OCI-LY1 (cell line): ENCODE measurements around the gene NLRP1.

Experiments
- H2AFZ ChIP-seq: fragments of 200-600 bp; sonication (generic), shearing (Covaris generic); 2 replicates; pipeline ENCODE4 v1.6.0; 2014; ENCODE audit warnings: antibody characterized with exemption, mild to moderate bottlenecking, low read length
- H3F3A ChIP-seq: fragments of 200-600 bp; sonication (generic), shearing (Covaris generic); 2 replicates; pipeline ENCODE4 v1.6.0; 2014; ENCODE audit warnings: mild to moderate bottlenecking, antibody characterized with exemption, low read length, moderate library complexity; ENCODE audit not compliant: insufficient read depth
- H3K27ac ChIP-seq: fragments of 200-600 bp; sonication (generic); 2 replicates; pipeline ENCODE4 v1.5.1; 2014; ENCODE audit warnings: low read length, mixed run types, mild to moderate bottlenecking, low read depth; ENCODE audit not compliant: poor library complexity, severe bottlenecking
- H3K27me3 ChIP-seq: fragments of 200-600 bp; sonication (generic); 2 replicates; pipeline ENCODE4 v1.6.0; 2014; ENCODE audit warnings: antibody characterized with exemption, mild to moderate bottlenecking, low read length, moderate library complexity; ENCODE audit not compliant: insufficient read depth
- H3K36me3 ChIP-seq: fragments of 200-600 bp; sonication (generic); 2 replicates; pipeline ENCODE4 v1.6.1; 2014; ENCODE audit warnings: mild to moderate bottlenecking, antibody characterized with exemption, low read length, moderate library complexity, mixed read lengths; ENCODE audit not compliant: insufficient read depth
- H3K4me1 ChIP-seq: fragments of 200-600 bp; sonication (generic); 2 replicates; pipeline ENCODE4 v1.5.1; 2014; ENCODE audit warnings: mild to moderate bottlenecking, low read length, moderate library complexity; ENCODE audit not compliant: insufficient read depth, severe bottlenecking
- H3K4me2 ChIP-seq: fragments of 200-600 bp; sonication (generic), shearing (Covaris generic); 2 replicates; pipeline ENCODE4 v1.6.1; 2014; ENCODE audit warnings: low read length
- H3K4me3 ChIP-seq: fragments of 200-600 bp; sonication (generic); 2 replicates; pipeline ENCODE4 v1.5.1; 2014; ENCODE audit warnings: low read length, low read depth, mild to moderate bottlenecking, mixed read lengths; ENCODE audit not compliant: poor library complexity, severe bottlenecking
- H3K79me2 ChIP-seq: fragments of 200-600 bp; shearing (Covaris generic); 2 replicates; pipeline ENCODE4 v1.6.1; 2016; ENCODE audit warnings: mixed run types, low read length, mixed read lengths; ENCODE audit not compliant: insufficient read depth
- H3K9ac ChIP-seq: fragments of 200-600 bp; sonication (generic), shearing (Covaris generic); 2 replicates; pipeline ENCODE4 v1.6.1; 2014; ENCODE audit warnings: mild to moderate bottlenecking, low read length, mixed read lengths
- H3K9me2 ChIP-seq: fragments of 200-600 bp; sonication (generic), shearing (Covaris generic); 2 replicates; pipeline ENCODE4 v1.6.1; 2014; ENCODE audit warnings: low read depth, mild to moderate bottlenecking, low read length, mixed read lengths
- H3K9me3 ChIP-seq: fragments of 200-600 bp; shearing (Covaris generic); 2 replicates; pipeline ENCODE4 v1.6.1; 2014; ENCODE audit warnings: low read length, mixed read lengths
- H4K20me1 ChIP-seq: fragments of 200-600 bp; sonication (generic), shearing (Covaris generic); 2 replicates; pipeline ENCODE4 v1.6.0; 2016; ENCODE audit warnings: mild to moderate bottlenecking, low read length; ENCODE audit not compliant: insufficient read depth
- EZH2 ChIP-seq: fragments of 200-600 bp; sonication (generic), shearing (Covaris generic); IDR thresholded peaks from 2 replicates; pipeline ENCODE4 v1.8.0; 2017; ENCODE audit warnings: borderline replicate concordance, mixed run types, mild to moderate bottlenecking, antibody characterized with exemption, low read length, moderate library complexity, mixed read lengths
- TF ChIP-seq, protein P1 (sequence below): fragments of 200-600 bp; sonication (generic), shearing (Covaris generic); IDR thresholded peaks from 2 replicates; pipeline ENCODE4 v1.5.1; 2017; ENCODE audit warnings: mild to moderate bottlenecking, antibody characterized with exemption, low read length, moderate library complexity, mixed read lengths

NLRP1 gene

DNA sequence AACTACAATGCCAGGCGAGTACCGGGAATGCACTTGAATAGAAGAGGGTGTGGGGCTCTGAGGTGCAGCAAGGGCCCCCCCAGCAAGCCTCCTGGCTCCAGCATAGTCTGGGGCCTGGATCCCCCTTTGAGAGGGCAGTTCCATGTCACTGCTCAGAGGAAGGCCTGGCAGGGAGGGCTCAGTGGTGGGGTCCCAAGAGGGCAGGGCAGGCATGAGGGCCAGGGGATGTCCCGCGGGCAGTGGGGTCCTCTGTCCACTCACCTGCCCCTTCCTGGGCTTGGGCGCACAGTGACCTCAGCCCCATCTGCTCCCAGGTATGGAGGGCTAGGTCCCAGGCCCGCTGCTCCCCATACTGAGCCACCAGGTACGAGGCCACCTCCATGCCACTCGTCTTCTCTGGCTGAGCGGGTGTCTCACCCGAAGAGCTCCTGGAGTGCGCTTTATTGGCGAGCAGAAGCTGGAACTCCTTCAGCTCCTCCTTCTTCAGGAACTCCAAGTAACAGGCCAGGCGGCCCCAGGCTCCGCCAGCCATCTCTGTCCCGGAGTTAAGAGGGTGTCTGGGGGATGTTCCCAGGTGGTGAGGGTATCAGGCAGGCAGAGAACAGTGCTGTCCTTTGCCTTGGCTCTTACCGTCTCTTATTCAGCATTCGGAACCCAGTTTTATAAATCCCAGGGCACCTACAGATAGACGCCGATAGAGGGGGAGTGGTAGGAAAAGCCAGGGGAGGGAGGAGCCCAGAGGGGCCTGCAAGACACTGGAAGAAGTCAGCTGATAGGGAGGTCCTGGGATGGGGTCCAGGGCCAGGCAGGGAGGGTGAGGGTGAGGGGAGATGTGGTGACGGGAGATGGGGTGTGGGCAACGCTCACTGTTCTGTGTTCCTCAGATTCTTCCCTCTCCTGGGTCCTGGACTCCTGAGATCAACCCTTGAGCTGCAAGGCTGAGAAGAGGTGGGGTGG is 605 bp downstream of the NLRP1 start:
- Histone ChIP-seq H3K4me2 (peak overlapping the region; percentile 59), H3K9me3 (no peaks in the 10 kb centered on the region), H3K9ac (peak overlapping the region; percentile 60), H2AFZ (no peak overlapping the region), H3K4me1 (peaks cover 28% of the 10 kb centered on the region), H3K27ac (peak overlapping the region; percentile 35), H3K79me2 (no peaks in the 10 kb centered on the region), H3F3A (no peaks in the 10 kb centered on the region), H3K4me3 (peak overlapping the region; percentile 57), H3K27me3 (no peaks in the 10 kb centered on the region), H4K20me1 (no peaks in the 10 kb centered on the region), H3K9me2 (no peaks in the 10 kb centered on the region), H3K36me3 (peaks cover 33% of the 10 kb centered on the region)
- TF ChIP-seq, protein P1, sequence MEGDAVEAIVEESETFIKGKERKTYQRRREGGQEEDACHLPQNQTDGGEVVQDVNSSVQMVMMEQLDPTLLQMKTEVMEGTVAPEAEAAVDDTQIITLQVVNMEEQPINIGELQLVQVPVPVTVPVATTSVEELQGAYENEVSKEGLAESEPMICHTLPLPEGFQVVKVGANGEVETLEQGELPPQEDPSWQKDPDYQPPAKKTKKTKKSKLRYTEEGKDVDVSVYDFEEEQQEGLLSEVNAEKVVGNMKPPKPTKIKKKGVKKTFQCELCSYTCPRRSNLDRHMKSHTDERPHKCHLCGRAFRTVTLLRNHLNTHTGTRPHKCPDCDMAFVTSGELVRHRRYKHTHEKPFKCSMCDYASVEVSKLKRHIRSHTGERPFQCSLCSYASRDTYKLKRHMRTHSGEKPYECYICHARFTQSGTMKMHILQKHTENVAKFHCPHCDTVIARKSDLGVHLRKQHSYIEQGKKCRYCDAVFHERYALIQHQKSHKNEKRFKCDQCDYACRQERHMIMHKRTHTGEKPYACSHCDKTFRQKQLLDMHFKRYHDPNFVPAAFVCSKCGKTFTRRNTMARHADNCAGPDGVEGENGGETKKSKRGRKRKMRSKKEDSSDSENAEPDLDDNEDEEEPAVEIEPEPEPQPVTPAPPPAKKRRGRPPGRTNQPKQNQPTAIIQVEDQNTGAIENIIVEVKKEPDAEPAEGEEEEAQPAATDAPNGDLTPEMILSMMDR: no peak
- no peak for TF ChIP-seq EZH2

DNA sequence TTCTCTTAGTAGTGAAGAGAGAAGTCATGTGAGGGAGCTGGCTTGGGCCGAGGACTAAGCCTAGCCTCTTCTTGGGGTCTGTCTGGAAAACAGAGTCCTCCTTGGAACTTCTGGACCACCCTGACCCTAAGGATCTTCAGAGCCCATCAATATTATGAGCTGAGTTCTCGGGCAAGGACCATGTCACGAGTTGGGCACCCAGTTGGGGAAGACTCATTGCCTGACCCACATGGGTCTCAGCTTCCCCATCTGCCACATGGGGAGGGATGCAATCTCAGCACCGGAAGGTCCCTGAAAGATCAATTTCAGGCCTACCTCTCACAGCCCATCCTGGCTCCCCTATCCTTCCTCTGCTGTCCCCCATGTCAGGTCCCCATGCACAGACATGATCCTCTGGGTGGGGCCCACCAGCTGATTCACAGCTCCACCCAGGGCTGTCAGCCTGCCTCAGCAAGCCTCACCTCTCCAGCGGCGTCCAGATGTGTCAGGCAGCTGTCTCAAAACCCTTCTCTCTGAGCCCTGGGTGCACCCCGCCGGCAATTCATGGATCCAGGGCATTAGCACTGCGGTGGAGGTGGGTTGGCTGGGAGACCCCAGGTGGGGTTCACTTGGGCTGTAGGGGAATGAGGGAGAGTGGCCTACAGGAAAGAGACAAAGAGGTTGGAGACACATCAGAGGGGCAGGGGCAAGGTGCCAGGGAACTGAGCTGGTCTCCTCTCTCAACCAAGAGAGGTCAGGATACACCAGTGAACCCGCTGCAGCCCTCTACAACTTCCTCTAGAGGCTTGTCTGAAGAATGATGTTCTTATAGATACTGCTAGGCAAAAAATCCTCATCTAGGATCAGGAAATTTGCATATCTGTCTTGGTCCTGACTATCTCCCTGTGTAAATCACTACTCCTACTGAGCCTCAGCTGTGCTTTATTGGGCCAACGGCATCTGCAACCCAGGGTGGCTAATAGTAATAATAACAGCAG is 1.8 kb downstream of the NLRP1 start:
- H2AFZ ChIP-seq: no peak overlapping the region
- TF ChIP-seq EZH2: no peak
- TF ChIP-seq, protein P1: no peak
- no peaks in the 10 kb centered on the region for H3F3A ChIP-seq
- H3K79me2 ChIP-seq: no peaks in the 10 kb centered on the region
- H3K4me3 ChIP-seq: no peak overlapping the region
- H3K9me3 ChIP-seq: no peaks in the 10 kb centered on the region
- H3K27ac ChIP-seq: peak overlapping the region; percentile 35
- peaks cover 28% of the 10 kb centered on the region for H3K4me1 ChIP-seq
- H3K36me3 ChIP-seq: peaks cover 33% of the 10 kb centered on the region
- no peaks in the 10 kb centered on the region for H3K9me2 ChIP-seq
- H3K9ac ChIP-seq: no peak overlapping the region; the same call in 1 of the 2 replicates
- no peaks in the 10 kb centered on the region for H4K20me1 ChIP-seq
- H3K27me3 ChIP-seq: no peaks in the 10 kb centered on the region
- peak overlapping the region; percentile 59; the same call in 1 of the 2 replicates for H3K4me2 ChIP-seq

DNA sequence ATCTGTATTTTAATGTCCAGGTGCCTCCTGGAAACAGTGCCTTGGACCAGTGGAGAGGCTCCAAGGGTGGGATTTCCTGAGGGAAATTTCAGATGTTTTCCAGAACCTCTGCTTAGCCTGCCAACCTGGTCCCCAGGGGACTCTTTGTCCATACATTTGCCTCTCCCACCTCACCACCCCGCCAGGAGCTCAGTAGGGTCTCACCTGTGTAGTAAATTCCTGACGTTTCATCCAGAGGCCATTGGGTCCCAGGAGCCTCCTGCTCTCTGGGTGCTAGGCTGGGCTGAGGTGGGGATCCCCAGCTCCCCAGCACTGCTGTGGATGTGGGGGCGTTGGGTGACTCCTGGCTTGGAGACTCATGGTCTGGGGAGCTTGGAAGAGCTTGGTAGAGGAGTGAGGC is 2.7 kb downstream of the NLRP1 start:
- Histone ChIP-seq H4K20me1 (no peaks in the 10 kb centered on the region), H3K9me3 (no peaks in the 10 kb centered on the region), H3K27ac (no peak overlapping the region), H3K36me3 (peaks cover 33% of the 10 kb centered on the region), H3K4me2 (no peak overlapping the region), H3K4me3 (no peak overlapping the region), H3K9ac (no peak overlapping the region), H3K4me1 (peaks cover 28% of the 10 kb centered on the region), H3F3A (no peaks in the 10 kb centered on the region), H3K27me3 (no peaks in the 10 kb centered on the region), H3K79me2 (no peaks in the 10 kb centered on the region), H2AFZ (no peak overlapping the region), H3K9me2 (no peaks in the 10 kb centered on the region)
- TF ChIP-seq, protein P1: no peak
- no peak for TF ChIP-seq EZH2
